ENCODE data around the gene SEMA5A.
"Not testable (repeated sequence)": the region's sequence is repeated elsewhere in the genome, so short reads cannot be mapped to it uniquely, and the experiment has no call there.

Gene SEMA5A

DNA sequence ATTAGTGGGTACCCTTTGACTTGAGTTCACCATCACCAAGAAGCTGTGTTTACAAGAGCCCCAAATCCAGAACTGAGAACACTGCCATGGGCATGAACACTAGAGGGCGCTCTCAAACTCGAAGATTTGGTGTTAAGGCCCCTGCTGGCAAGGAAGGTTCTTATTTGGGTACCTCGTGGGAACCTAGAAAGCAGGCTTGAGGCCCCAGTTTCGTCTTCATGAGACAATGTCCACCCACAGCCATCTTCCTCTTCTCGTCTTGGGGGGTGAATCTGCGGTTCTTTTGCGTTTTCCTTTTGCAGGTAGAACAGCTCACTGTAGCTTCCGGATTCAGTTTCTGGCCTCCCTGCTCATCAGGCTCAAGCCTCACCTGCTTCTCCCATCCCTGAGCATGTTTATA is 184.0 kb downstream of the SEMA5A start:
- DNase-seq (ENCODE audit: low read depth in 2 of 2): peak in 1 of 2 donors; percentile 1

- no peak for DNase-seq (ENCODE audit: low read depth in 2 of 2)
These were observed 186.8 kb downstream of the SEMA5A start for GRCh38 chr5:9358961-9359685.

- DNase-seq (ENCODE audit: low read depth in 2 of 2): no peak
These were observed 189.5 kb downstream of the SEMA5A start for GRCh38 chr5:9356351-9356825.

DNA sequence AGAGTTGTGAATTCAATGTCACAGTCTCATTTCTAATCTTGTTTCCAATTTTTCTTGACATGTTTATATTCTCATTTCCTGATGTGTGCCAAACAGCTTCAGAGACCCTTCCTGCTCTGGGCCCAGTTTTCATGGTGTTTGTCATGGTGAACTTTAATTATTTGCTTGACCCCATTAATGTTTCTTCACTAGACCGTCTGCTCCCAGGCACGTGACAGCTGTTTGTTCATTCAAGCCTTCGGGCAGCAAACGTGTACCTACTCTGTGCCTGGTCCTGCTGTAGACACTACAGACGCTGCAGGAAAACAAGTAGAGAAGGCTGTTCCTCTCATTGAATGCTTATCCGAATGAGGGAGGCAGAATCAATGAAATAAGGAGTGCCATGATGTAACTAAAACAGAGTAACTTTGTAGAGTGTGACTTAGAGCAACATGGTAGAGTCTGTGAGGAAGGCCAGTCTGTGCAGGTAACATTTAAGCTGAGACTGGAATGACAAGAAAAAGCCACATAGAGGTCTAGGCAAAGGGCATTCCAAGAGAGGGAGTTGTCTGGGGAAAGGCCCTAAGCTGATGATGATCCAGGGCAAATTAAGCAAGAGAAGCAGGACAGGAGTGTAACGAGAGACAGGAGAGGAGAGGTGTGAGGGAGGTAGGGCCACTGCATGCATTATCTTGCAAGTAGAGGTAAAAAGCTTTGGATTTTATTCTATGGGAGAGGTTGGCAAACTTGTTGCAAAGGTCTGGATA is 191.4 kb downstream of the SEMA5A start:
- no peak for DNase-seq (ENCODE audit: low read depth in 2 of 2)

DNA sequence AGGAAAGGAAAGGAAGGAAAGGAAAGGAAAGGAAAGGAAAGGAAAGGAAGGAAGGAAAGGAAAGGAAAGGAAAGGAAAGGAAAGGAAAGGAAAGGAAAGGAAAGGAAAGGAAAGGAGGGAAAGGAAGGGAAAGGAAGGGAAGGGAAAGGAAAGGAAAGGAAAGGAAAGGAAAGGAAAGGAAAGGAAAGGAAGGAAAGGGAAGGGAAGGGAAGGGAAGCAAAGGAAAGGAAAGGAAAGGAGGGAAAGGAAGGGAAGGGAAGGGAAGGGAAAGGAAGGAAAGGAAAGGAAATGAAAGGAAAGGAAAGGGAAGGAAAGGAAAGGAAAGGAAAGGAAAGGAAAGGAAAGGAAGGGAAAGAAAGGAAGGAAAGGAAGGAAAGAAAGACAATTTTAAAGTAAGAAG is 192.8 kb downstream of the SEMA5A start:
- DNase-seq (ENCODE audit: low read depth in 2 of 2): not testable (repeated sequence)

GRCh38 chr5:9351546-9351945 is 194.3 kb downstream of the SEMA5A start:
- DNase-seq (ENCODE audit: low read depth in 2 of 2): no peak

GRCh38 chr5:9350301-9350797 is 195.5 kb downstream of the SEMA5A start:
- DNase-seq (ENCODE audit: low read depth in 2 of 2): no peak

DNA sequence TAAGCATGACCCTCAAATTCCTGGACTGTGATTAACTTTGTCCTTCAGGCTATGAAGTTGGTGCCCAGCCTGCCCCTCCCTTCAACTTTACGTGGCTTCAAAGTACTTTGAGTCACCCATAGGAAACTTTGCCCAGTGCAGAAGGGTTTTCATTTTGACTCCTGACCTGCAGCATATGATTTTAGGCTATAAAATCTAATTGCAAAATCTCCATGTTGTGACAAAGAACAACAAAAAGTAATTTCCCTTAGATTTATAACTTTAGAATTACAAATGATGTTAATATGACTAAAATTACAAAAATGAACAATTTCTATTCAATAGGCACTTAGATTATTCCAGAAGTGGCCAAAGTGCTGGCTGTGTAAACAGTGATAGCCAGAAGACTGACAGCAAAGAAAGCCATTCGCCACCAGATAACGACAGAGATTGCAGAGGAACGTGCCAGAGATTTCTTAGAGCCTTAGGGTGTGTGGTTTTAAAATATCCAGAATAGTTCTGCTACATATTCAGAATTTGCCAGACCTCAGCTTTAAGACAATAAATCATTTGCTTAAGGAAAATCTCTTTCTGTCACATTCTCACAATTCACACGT is 197.4 kb downstream of the SEMA5A start:
- DNase-seq (ENCODE audit: low read depth in 2 of 2): no peak

GRCh38 chr5:9347541-9348295 is 198.2 kb downstream of the SEMA5A start:
- DNase-seq (ENCODE audit: low read depth in 2 of 2): no peak

DNA sequence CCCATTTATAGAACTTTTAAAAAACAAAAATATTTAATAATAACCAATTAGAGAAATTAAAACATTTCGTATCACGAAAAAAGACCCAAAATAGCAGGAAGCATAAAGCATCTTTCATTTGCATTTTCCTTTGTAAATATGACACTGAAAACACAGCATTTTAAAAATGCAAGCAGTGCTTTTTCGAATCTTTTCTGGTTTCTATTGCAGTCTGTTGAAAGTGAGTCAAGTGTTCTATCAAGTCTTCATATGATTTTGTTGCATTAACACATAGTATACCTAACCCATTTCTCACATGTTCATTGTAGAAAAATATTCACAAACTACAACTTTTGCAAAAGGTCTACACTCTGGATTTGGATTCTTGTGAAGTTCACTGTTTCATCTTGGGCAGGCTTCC is 198.8 kb downstream of the SEMA5A start:
- no peak for DNase-seq (ENCODE audit: low read depth in 2 of 2)

DNA sequence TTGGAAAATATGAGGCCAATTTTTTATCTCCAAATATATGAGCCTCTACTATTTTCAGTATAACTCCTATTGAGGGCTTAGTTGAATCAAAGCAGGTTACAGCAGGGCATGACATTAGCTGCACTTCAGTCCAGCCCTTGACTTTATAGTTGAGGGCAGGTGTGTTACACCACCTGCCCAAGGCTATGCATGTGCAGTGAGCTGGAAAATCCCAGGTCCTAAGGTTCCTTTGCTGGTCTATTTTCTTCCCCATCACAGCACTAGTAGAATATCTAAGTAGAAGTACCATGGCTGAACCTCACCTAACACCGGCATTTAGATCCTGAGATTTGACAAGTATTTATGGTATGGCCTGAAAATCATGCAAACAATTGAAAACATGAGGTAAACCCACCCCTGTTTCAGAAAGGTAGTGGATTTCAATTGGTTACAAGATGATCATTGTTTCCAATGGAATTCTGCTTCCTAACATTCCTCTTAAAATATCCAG is 201.1 kb downstream of the SEMA5A start:
- DNase-seq (ENCODE audit: low read depth in 2 of 2): no peak

GRCh38 chr5:9343146-9343850 is 202.6 kb downstream of the SEMA5A start:
- no peak for DNase-seq (ENCODE audit: low read depth in 2 of 2)

- DNase-seq (ENCODE audit: low read depth in 2 of 2): no peak
These were observed 203.6 kb downstream of the SEMA5A start for GRCh38 chr5:9342161-9342787.

DNA sequence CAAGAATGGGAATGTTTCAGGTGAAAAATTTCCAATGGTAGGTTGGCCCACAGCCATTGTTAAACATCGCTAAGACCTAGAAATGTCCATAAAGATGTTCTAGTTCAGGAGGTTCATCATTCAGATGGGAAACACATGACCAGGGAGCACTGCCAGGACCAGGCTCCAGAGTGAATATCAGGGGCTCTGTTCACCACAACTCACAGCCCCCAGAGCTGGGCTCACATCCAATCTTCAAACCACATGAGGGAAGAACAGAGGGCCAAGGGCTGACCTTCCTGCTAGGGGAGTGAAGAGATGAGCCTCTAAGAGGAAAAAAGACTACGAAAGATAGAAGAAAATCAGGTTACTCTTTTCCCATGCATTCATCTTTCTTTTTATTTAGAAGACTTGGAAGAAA is 205.8 kb downstream of the SEMA5A start:
- DNase-seq (ENCODE audit: low read depth in 2 of 2): no peak

GRCh38 chr5:9339206-9339818 is 206.6 kb downstream of the SEMA5A start:
- DNase-seq (ENCODE audit: low read depth in 2 of 2): no peak

DNA sequence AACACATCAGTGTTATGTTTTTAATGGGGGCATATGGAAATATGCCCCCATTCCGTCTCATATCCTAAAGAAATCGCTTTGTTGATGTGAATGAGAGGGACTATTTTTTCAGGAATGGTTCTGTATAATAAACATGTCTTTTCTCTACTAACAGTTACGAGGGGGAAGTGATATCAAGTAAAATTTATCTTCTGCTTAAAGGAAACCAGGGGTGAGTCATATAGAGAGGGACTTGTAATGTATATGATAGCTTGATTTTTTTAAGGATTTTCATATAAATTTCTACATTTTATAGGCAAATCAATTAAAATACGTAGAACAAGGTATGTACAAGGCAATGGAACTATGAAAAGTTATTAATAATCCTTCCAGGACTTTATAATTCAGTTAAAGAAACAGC is 207.1 kb downstream of the SEMA5A start:
- DNase-seq (ENCODE audit: low read depth in 2 of 2): no peak

DNA sequence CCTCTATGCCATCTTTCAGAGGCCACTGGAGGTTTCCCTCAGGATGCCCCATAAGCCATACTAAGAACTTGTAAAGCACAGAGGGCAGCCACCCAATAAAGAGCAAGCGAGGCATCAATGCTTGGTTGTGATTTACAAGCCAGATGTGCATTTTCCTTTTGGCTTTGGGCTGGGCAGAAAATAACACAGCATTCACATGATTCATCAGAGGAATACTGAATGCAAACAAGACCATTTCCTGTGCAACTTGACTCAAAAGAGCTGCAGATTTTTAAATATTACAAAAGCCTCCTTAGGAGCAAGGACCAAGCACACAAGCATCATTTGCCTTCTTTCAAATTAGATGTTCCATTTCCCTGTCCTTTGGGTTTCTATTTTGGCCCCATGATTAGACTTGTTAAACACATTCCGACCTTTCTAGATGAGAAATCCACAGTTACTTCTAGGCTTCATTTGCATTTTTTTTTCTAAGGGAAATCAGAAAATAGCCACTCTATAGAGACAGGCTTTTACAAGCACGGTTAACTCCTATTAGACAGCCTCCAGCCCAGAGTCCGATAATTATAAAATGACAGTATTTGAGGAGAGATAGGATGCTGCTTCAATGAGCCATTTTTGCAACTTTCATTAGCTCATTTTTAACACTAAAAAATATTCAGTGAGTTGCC is 207.8 kb downstream of the SEMA5A start:
- DNase-seq (ENCODE audit: low read depth in 2 of 2): no peak

- DNase-seq (ENCODE audit: low read depth in 2 of 2): no peak
These were observed 209.9 kb downstream of the SEMA5A start for GRCh38 chr5:9335754-9336495.

DNA sequence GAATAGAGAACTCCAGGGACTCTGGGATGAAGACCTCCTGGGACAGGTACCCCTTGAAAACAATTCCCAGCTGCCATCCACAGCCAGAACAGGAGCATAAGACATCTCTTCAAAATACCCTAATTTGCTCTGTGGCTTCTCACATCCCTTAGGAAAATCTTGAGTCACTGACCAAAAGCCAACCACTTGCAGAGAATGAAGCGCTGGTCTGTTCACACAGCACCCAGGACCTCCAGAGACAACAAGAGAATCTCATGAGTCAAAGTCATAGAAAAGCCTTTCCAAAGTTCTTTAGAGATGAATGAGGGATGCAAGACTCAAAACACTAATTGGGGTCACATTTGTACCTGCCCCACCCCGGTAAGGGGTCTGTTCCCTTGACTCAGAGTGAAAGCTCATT is 210.6 kb downstream of the SEMA5A start:
- DNase-seq (ENCODE audit: low read depth in 2 of 2): no peak

All from stimulated activated CD8-positive, alpha-beta memory T cell treated with anti-CD3 and anti-CD28 coated beads, Interleukin-15, amount 100 ng/mL, for 4 hours (primary cell).